Measurements from ENCODE around the gene KIF23. TPM values are rescaled to one million over a fixed set of nuclear protein-coding genes. Genes with fewer than 3 reads are reported as not detected.

KIF23 gene
- total RNA-seq, 2 experiments from 2014 or later, result 45.4 to 47.0 TPM

- Mint-ChIP-seq H3K27ac (no peak overlapping the region), H3K9me3 (no peaks in the 10 kb centered on the region), H3K27me3 (peaks cover 3% of the 10 kb centered on the region), H3K4me3 (no peak overlapping the region), H3K36me3 (ENCODE audit: low read depth) (no peaks in the 10 kb centered on the region), H3K4me1 (ENCODE audit: low read depth) (peaks cover 6% of the 10 kb centered on the region)
- DNase-seq, result no peak
- ChIA-PET CTCF (no interaction called here), POLR2A (interaction anchor here (0.6 to 0.7 kb wide), 2 partner anchors 15 to 49 kb away, joined by 3 read pairs; no protein-coding TSS in a partner anchor)
- ATAC-seq, result no peak
- intact Hi-C loops (cut with micrococcal nuclease), result loop anchor here (5.0 kb wide), 1 partner anchor 333 kb away; no protein-coding TSS in a partner anchor
- TF ChIP-seq CTCF (IDR thresholded peaks at IDR 0.05), result no peak
These were observed 23.6 kb upstream of the KIF23 start for GRCh38 chr15:69390575-69390974.

- intact Hi-C loops (cut with micrococcal nuclease), result loop anchor here (5.0 kb wide), 1 partner anchor 334 kb away; no protein-coding TSS in a partner anchor
- no peak for TF ChIP-seq CTCF (IDR thresholded peaks at IDR 0.05)
- H3K9me3 Mint-ChIP-seq, result no peaks in the 10 kb centered on the region
- no peak for DNase-seq
- peaks cover 6% of the 10 kb centered on the region for H3K4me1 Mint-ChIP-seq (ENCODE audit: low read depth)
- ATAC-seq, result no peak
- ChIA-PET POLR2A (interaction anchor here (0.7 kb wide), 1 partner anchor 49 kb away, joined by 3 read pairs; no protein-coding TSS in a partner anchor), CTCF (interaction anchor here (1.1 kb wide), 1 partner anchor 360 kb away, joined by 3 read pairs; no protein-coding TSS in a partner anchor)
- H3K27me3 Mint-ChIP-seq, result peaks cover 3% of the 10 kb centered on the region
- H3K4me3 Mint-ChIP-seq, result no peak overlapping the region
- no peaks in the 10 kb centered on the region for H3K36me3 Mint-ChIP-seq (ENCODE audit: low read depth)
- H3K27ac Mint-ChIP-seq, result no peak overlapping the region
These were observed 22.9 kb upstream of the KIF23 start for GRCh38 chr15:69391046-69391757.

GRCh38 chr15:69392352-69392751 lies 21.8 kb upstream of the KIF23 start:
- POLR2A ChIA-PET, result no interaction called here
- DNase-seq (no peak), ATAC-seq (no peak)
- CTCF ChIA-PET, result interaction anchor here (0.8 to 1.1 kb wide), 2 partner anchors 17 to 361 kb away, joined by 3 read pairs; no protein-coding TSS in a partner anchor
- H3K4me3 Mint-ChIP-seq, result no peak overlapping the region
- no peaks in the 10 kb centered on the region for H3K36me3 Mint-ChIP-seq (ENCODE audit: low read depth)
- intact Hi-C loops (cut with micrococcal nuclease), result loop anchor here (5.0 kb wide), 1 partner anchor 335 kb away; no protein-coding TSS in a partner anchor
- no peaks in the 10 kb centered on the region for H3K9me3 Mint-ChIP-seq
- peaks cover 3% of the 10 kb centered on the region for H3K27me3 Mint-ChIP-seq
- no peak overlapping the region for H3K27ac Mint-ChIP-seq
- no peak for TF ChIP-seq CTCF (IDR thresholded peaks at IDR 0.05)
- H3K4me1 Mint-ChIP-seq (ENCODE audit: low read depth), result peaks cover 6% of the 10 kb centered on the region

- no peak for ATAC-seq
These were observed 20.2 kb upstream of the KIF23 start for GRCh38 chr15:69393831-69394491.

More at GRCh38 chr15:69393831-69394491, 20.2 kb upstream of the KIF23 start:
- TF ChIP-seq CTCF (IDR thresholded peaks at IDR 0.05), result no peak
- intact Hi-C loops (cut with micrococcal nuclease), result loop anchor here (5.0 kb wide), 1 partner anchor 337 kb away; no protein-coding TSS in a partner anchor
- Mint-ChIP-seq H3K36me3 (ENCODE audit: low read depth) (no peaks in the 10 kb centered on the region), H3K9me3 (no peaks in the 10 kb centered on the region), H3K27me3 (peaks cover 3% of the 10 kb centered on the region), H3K27ac (no peak overlapping the region), H3K4me3 (no peak overlapping the region), H3K4me1 (ENCODE audit: low read depth) (peaks cover 6% of the 10 kb centered on the region)
- POLR2A ChIA-PET, result no interaction called here
- DNase-seq, result no peak
- CTCF ChIA-PET, result interaction anchor here (0.6 to 3.4 kb wide), 16 partner anchors 12 to 336 kb away, joined by 3 to 18 read pairs (median 4); partner anchors contain the start of gene GLCE
